SK-N-DZ (cell line): ENCODE results near the gene SLC17A9. TPM values are rescaled to one million over a fixed set of nuclear protein-coding genes. Genes with fewer than 3 reads are reported as not detected.

Experiments used
- DNase-seq: peaks from one replicate; pipeline ENCODE4 v3.0.0-alpha.2; 2015; ENCODE audit warnings: low spot score
- polyA plus RNA-seq, 2 experiments: library from polyadenylated mRNA; depleted of rRNA; stranded (reverse); fragments of >200 nt; gene quantifications; 2 replicates each; pipeline ENCODE4 v1.2.3, GENCODE V29; 2014

SLC17A9 gene, protein sequence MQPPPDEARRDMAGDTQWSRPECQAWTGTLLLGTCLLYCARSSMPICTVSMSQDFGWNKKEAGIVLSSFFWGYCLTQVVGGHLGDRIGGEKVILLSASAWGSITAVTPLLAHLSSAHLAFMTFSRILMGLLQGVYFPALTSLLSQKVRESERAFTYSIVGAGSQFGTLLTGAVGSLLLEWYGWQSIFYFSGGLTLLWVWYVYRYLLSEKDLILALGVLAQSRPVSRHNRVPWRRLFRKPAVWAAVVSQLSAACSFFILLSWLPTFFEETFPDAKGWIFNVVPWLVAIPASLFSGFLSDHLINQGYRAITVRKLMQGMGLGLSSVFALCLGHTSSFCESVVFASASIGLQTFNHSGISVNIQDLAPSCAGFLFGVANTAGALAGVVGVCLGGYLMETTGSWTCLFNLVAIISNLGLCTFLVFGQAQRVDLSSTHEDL
- polyA plus RNA-seq (2014; cell fraction: cytosol; rRNA removed) = 1.1 and 1.5 TPM in 2 replicates
- polyA plus RNA-seq (2014; cell fraction: nucleus; rRNA removed) = 4.9 and 6.9 TPM in 2 replicates

- no peak for DNase-seq
Measured at GRCh38 chr20:62952373-62952967, at the start of gene SLC17A9. SLC17A9 (plus strand) TSS chr20:62952709; CDS start chr20:62952831, 122 bp downstream.

- DNase-seq = no peak
Measured at GRCh38 chr20:62902926-62903615, 49.4 kb upstream of the SLC17A9 start.

DNA sequence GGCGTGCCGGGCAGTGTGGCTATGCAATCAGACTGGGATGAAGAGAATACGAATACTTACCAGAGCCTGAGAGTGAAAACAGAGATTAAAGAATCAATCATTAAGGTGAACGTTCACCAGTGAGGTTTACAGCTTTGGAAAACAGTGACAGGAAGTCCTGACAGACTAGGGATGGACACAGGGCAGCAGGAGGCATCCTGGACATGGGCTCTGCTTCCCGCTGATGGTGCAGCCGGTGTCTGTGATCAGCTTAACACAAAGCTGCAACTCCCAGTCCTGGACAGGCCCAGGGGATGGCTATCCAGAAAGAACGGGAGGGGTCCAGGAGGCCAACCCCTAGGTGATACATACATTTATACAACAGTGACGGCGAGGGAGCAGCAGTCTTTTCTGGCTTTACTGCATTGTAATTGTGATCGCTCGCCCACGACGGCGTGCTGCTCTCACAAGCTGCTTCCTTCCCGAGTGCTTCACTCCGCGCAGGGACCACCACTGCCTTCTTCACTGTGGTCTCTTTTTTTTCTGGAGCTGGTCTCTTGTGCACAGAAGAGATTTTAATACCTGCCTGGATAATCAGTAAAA, 46.9 kb upstream of the SLC17A9 start:
- no peak for DNase-seq

DNA sequence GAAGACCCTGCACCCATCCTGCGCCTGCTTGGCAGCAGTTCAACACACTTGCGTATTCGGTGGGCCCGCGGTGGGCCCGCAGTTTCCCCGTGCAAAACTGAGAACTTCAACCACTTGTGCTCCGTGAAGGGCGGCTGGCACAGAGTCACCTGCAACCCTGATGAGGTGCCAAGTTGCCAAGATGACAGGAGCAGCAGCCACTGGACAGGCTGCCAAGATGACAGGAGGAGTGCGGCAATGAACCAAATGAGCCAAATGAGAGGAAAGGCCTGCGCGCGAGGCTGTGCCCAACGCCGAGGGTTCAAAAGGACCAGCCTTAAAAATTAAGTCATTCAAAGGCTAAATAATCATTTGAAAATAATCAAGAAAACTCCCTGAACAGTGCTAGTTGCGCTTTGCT, 46.3 kb upstream of the SLC17A9 start:
- no peak for DNase-seq

- no peak for DNase-seq
Measured at GRCh38 chr20:62906647-62907375, 45.7 kb upstream of the SLC17A9 start.

GRCh38 chr20:62907384-62908317, 44.9 kb upstream of the SLC17A9 start:
- no peak for DNase-seq

DNA sequence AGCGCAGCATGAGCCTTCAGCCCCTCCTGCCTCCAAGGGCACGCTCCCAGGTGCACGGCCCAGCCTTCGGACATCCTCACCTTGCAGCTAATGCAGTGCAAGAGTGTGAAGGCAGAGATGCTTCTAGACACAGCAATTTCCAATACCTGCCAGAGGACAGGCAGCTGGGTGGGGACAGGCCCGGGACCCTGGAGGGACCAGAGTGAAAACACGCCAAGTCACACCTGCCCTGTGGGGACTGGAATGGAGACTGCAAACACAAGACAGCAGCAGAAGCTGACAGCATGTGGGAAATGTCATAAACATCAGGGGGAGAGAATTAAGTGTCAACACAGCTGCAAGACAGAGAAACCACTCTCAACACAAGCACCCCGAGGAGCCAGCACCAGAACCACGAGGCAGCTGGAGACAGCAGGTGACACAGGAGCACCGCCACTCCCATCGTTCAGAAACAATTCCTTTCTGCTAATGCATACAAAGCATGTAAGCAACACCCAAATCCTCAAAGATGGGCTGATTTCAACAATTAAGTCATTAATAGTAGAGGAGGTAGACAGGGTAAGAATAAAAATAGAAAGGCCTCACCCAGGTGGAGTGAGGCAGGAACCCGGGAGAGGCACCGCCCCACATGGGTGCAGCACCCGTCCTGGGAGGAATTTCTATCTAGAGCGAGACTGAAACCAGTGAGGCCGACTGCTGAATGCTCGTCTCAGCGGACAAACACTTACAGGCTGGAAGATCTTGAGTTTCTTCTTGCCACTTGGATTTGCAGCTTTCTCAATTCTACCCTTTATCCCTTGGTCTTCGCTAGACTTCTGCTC, 43.3 kb upstream of the SLC17A9 start:
- DNase-seq = no peak

DNA sequence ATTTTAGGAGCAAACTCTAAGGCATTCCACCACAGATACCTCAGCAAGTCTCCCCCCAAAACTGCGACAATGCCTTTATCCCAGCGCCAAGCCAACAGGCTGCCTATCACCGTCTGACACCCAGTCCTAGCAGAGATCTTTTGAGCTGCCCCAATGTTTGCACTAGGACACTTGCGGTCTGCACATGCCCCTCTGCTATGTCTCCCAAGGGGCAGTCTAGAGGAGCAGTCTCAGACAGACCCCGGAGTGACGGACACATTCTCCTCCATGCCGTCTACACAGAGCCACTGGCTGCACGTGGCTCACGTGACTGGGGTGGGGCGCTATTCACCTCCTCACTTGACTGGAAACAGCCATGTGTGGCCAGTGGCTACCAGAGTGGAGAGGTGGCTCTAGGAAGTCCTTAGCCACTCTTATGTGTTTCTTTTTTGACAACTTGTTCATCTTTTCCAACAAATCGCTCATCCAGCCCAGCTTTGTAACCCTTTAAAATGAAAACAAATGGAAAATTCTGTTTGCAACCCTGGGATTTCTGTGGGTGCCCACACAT, 42.2 kb upstream of the SLC17A9 start:
- no peak for DNase-seq

- no peak for DNase-seq
Measured at GRCh38 chr20:62910777-62911497, 41.6 kb upstream of the SLC17A9 start.

GRCh38 chr20:62911701-62912280, 40.7 kb upstream of the SLC17A9 start:
- no peak for DNase-seq

- DNase-seq = no peak
Measured at GRCh38 chr20:62913043-62913630, 39.4 kb upstream of the SLC17A9 start.

DNA sequence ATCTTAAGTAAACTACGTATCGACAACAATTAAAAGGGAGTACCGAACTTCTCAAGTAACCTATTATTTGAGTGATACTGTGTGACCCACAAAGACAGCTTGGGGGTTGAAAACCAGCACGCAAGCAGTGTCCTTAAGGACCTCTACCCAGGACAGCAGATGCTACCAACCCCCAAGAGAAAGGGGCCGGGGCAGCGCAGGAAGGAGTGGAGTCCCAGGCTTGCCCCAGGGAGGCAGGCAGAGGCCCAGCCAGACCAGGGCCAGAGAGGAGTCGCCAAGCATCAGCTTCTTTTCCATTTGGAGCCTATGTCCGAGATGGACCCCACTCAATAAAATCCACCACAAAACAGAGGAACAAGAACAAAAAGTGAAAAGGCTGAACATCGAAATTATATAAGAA, 38.1 kb upstream of the SLC17A9 start:
- DNase-seq = no peak

- no peak for DNase-seq
Measured at GRCh38 chr20:62914970-62915457, 37.5 kb upstream of the SLC17A9 start.

DNA sequence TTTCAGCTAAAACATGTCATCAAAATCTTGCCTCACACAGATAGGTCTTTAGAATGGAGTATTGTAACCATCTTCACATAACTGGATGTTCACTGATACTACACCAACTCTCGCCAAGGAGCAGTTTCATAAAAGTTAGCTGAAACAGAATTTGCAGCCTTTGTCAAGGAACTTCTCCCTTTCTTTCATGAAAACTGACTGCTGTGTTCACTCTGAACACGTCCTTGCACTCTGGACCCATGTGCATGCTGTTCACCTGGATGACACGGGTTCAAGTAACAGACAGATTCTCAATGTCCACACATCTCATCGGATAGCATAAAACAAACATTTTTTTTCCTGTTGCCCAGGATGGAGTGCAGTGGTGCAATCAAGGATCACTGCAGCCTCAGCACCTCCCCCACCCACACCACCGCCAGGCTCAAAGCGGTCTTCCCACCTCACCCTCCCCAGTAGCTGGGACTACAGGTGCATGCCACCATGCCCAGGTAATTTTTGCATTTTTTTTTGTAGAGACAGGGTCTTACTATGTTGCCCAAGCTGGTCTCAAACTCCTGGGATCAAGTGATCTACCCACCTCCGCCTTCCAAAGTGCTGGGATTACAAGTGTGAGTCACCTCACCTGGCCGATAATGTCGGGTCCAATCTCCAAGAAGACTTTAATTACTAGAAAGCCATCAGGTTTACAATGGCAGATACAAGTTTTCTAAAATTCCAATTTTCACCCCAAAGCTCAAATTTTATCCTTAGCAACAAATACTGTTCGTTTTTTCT, 35.6 kb upstream of the SLC17A9 start:
- DNase-seq = no peak

GRCh38 chr20:62917720-62918119, 34.8 kb upstream of the SLC17A9 start:
- no peak for DNase-seq

- no peak for DNase-seq
Measured at GRCh38 chr20:62918147-62918546, 34.4 kb upstream of the SLC17A9 start.

DNA sequence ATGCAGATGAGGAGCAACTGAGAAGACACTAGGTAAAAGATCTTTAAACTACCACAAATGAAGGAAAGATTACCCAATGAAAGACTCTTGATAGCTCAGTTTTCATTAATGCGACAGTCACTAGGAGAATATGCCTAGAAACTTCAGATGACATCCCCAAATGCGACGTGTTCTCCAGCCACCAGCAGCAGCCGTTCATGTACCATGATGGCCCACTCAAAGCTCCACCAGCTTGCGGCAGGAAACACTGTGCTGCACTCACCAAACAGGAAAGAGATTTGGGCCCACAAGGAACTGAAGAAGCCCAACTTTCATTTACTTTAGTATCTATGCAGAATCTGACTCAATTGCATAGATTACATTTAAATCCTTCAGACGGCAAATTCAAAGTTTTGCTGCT, 33.7 kb upstream of the SLC17A9 start:
- no peak for DNase-seq
